HFFc6 (cell line): ENCODE results near the gene PRF1. TPM values are rescaled to one million over a fixed set of nuclear protein-coding genes. Genes with fewer than 3 reads are reported as not detected.

ENCODE experiments used
- DNase-seq: peaks from one replicate; pipeline ENCODE4 v3.0.0-alpha.2; 2018
- H3K27ac Mint-ChIP-seq: 2 replicates; pipeline ENCODE4 v1.8.0; 2020; ENCODE audit warnings: mild to moderate bottlenecking, mixed read lengths
- H3K27me3 Mint-ChIP-seq: 2 replicates; pipeline ENCODE4 v1.8.0; 2021; ENCODE audit warnings: mild to moderate bottlenecking, moderate library complexity, mixed read lengths; ENCODE audit not compliant: insufficient read depth
- H3K36me3 Mint-ChIP-seq: 2 replicates; pipeline ENCODE4 v1.8.0; 2021; ENCODE audit warnings: low read depth, mixed read lengths
- H3K4me1 Mint-ChIP-seq: 2 replicates; pipeline ENCODE4 v1.8.0; 2020; ENCODE audit warnings: low read depth, mixed read lengths
- H3K4me3 Mint-ChIP-seq: 2 replicates; pipeline ENCODE4 v1.8.0; 2020; ENCODE audit warnings: mild to moderate bottlenecking, moderate library complexity, mixed read lengths
- H3K9me3 Mint-ChIP-seq: 2 replicates; pipeline ENCODE4 v1.8.0; 2020; ENCODE audit warnings: mild to moderate bottlenecking, mixed read lengths
- total RNA-seq, 6 experiments: library from RNA; stranded (reverse); fragmentation: NEBNext Ultra II Directional; extraction: Animal tissue kit (Norgen Biotek cat#: 25700); gene quantifications; 2 replicates in 1 of 6; 3 replicates in 5 of 6; pipeline ENCODE4 v1.2.3, GENCODE V29; 2021
- TF ChIP-seq, protein P1 (sequence below): fragments of 200-600 bp; sonication (generic); IDR thresholded peaks from 2 replicates; pipeline ENCODE4 v1.5.0; 2021; ENCODE audit warnings: antibody characterized with exemption, mild to moderate bottlenecking

Gene PRF1
- total RNA-seq, 6 experiments from 2014 or later, result not detected

DNA sequence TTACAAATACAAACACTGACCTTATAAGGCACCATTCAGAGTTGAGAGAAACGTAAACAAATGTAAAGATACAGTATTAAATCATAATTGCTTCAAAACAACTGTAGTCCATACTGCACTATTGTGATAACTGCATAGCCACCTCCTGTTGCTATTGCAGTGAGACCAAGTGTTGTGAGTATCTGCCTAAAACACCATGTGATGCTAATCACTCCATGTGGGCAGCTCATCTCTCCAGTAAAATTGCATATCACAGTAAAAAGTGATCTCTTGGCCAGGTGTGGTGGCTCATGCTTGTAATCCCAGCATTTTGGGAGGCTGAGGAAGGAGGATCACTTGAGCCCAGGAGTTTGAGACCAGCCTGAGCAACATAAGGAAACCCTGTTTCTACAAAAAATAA, 26.8 kb upstream of the PRF1 start:
- Mint-ChIP-seq H3K36me3 (peaks cover 7% of the 10 kb centered on the region; the same call in 1 of the 2 replicates), H3K4me3 (no peak overlapping the region), H3K27ac (no peak overlapping the region), H3K4me1 (no peaks in the 10 kb centered on the region), H3K27me3 (peaks cover 20% of the 10 kb centered on the region), H3K9me3 (peaks cover 10% of the 10 kb centered on the region)
- TF ChIP-seq, protein P1, sequence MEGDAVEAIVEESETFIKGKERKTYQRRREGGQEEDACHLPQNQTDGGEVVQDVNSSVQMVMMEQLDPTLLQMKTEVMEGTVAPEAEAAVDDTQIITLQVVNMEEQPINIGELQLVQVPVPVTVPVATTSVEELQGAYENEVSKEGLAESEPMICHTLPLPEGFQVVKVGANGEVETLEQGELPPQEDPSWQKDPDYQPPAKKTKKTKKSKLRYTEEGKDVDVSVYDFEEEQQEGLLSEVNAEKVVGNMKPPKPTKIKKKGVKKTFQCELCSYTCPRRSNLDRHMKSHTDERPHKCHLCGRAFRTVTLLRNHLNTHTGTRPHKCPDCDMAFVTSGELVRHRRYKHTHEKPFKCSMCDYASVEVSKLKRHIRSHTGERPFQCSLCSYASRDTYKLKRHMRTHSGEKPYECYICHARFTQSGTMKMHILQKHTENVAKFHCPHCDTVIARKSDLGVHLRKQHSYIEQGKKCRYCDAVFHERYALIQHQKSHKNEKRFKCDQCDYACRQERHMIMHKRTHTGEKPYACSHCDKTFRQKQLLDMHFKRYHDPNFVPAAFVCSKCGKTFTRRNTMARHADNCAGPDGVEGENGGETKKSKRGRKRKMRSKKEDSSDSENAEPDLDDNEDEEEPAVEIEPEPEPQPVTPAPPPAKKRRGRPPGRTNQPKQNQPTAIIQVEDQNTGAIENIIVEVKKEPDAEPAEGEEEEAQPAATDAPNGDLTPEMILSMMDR, result no peak
- DNase-seq, result no peak

DNA sequence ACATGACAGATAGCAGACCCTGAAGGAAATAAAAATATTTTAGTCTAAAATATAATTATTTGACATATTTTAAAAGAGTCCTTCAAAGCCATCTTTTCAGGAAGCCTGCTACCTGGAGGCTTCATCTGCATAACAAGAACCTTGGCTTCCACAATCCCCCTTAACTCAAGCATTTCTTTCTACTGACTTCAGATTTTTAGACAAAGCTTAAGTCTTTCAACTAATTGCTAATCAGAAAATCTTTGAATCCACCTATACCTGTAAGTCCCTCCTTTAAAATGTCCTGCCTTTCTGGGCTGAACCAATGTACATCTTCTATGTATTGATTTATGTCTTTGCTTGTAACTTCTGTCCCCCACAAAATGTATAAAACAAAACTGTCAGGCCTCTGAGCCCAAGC, 23.5 kb upstream of the PRF1 start:
- Mint-ChIP-seq H3K9me3 (peaks cover 14% of the 10 kb centered on the region), H3K4me3 (no peak overlapping the region), H3K27me3 (peaks cover 14% of the 10 kb centered on the region), H3K4me1 (no peaks in the 10 kb centered on the region), H3K27ac (no peak overlapping the region), H3K36me3 (peaks cover 7% of the 10 kb centered on the region; the same call in 1 of the 2 replicates)
- no peak for DNase-seq
- TF ChIP-seq, protein P1, result no peak

DNA sequence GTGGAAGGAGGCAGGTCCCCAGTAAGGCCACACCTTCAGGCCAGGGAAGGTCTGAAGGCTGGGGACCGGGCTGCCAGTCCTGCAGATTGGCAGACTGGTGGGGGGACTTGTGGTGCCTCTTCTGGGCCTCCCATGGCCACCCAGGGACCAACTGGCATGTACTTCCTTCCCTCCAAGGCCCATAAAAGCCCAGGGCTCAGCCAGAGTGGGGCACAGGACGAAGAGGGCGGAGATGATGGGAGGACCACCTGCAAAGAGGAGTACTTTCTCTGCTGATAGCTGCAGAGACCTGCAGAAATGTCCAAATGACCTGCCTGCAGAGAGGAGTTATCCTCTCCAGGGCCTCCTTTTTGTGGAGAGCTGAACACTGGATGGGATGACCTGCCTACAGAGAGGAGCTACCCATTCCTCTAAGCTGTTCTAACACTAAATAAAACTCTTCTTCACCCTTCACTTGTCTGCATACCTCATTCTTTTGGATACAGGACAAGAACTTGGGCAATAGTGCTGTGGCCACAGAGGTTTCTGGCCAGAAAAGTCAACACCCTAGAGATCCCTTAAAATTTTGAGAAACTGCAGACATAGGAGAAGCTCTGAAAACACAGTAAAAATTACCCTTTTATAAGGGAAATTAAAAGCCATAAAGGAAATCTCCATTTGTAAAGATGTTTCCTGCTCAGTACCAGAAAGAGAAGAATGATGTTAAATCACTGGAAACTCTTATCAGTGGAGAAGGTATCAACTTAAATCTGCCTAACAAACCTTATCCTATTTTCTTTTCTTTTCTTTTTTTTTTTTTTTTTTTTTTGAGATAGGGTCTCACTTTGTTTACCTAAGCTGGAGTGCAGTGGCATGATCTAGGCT, 20.7 kb upstream of the PRF1 start:
- no peak for DNase-seq
- H3K27ac Mint-ChIP-seq, result no peak overlapping the region
- peaks cover 12% of the 10 kb centered on the region for H3K27me3 Mint-ChIP-seq
- H3K4me1 Mint-ChIP-seq, result no peaks in the 10 kb centered on the region
- no peak overlapping the region for H3K4me3 Mint-ChIP-seq
- H3K36me3 Mint-ChIP-seq, result peaks cover 13% of the 10 kb centered on the region
- TF ChIP-seq, protein P1, result no peak
- H3K9me3 Mint-ChIP-seq, result peaks cover 23% of the 10 kb centered on the region

DNA sequence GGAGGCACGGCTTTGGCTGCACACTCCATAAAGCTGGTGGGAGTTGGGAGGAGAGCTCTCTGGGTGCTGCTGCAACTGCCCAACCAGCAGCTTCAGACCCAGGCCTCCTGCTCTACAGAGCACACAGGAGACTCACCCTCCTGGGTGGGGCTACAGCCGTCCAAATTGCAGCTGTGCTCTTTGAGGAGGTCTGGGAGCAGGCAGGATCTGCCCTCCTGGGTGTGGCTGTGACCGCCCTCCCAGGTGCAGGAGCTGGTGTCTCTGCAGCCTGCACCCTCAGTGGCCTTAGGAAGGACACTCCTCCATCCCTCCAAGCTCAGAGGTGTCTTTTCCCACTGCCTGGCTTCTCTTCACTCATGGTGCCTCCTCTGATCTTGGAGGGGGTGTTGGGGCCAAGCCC, 20.0 kb upstream of the PRF1 start:
- DNase-seq, result no peak
- Mint-ChIP-seq H3K27me3 (peaks cover 13% of the 10 kb centered on the region), H3K4me3 (no peak overlapping the region), H3K9me3 (peaks cover 23% of the 10 kb centered on the region), H3K27ac (no peak overlapping the region), H3K4me1 (no peaks in the 10 kb centered on the region), H3K36me3 (peaks cover 13% of the 10 kb centered on the region)
- TF ChIP-seq, protein P1, result no peak

DNA sequence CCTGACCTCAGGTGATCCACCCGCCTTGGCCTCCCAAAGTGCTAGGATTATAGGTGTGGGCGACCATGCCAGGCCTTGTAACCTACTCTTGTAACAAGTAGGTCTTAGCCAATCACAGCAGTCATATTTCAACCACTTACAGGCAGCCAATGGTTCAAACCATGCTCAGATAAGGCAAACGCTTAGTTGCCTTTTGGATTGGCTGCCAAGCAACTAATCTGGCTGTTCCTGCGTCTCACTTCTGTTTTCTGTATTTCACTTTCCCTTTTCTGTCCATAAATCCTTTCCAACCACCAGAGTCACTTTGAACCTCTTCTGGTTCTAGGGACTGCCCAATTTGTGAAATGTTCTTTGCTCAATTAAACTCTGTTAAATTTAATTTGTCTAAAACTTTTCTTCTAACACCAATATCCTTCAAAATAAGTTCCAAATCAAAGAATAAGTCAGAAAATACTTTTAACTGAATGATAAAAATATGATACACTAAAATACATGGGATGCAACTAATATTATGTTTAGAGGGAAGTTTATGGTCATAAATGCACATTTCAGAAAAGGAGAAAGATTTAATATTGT, 19.1 kb upstream of the PRF1 start:
- Mint-ChIP-seq H3K9me3 (peaks cover 23% of the 10 kb centered on the region), H3K4me1 (no peaks in the 10 kb centered on the region), H3K27me3 (peaks cover 18% of the 10 kb centered on the region), H3K4me3 (no peak overlapping the region), H3K27ac (no peak overlapping the region), H3K36me3 (peaks cover 13% of the 10 kb centered on the region)
- DNase-seq, result no peak
- TF ChIP-seq, protein P1, result no peak
